Ovary (tissue), 3 donors: ENCODE results near the gene SNAPC2.

ENCODE experiments used
- EP300 ChIP-seq: sonication (generic); formaldehyde crosslinking; IDR thresholded peaks from one replicate; pipeline ENCODE4 v1.6.1; 2017; ENCODE audit warnings: antibody characterized with exemption
- POLR2A ChIP-seq: fragments of 450-650 bp; IDR thresholded peaks from one replicate; pipeline ENCODE4 v1.6.1; 2017; ENCODE audit warnings: antibody characterized with exemption, mild to moderate bottlenecking, moderate library complexity
- TF ChIP-seq, protein P1 (sequence below), 3 donors: fragments of 450-650 bp in 2 of 3; fragments of 200-600 bp in 1 of 3; IDR thresholded peaks; one replicate each; pipeline versions ENCODE4 v1.5.1 to v1.8.0; 2016 to 2022; ENCODE audit warnings: antibody characterized with exemption in 3 of 3, mild to moderate bottlenecking in 1 of 3
- donor health status: DM: no; HTN: no; CAD: no.

DNA sequence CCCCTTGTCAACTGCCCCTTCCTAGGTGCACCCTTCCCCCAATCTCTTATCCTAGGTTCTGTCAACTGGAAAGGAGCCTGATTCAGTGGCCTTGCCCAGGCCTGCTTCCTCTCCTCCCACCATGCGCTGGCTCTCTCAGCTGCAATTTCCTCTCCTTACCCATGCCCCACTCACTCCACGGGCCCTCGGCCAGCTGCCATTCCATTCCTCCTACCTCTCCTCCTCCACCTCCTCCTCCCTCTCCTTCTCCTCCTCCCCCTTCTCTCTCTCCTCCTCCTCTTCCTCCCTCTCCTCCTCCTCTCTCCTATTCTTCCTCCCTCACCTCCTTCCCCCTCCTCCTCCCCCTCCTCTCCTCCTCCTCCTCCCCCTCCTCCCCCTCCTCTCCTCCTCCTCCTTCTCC lies 32.9 kb downstream of the SNAPC2 start:
- TF ChIP-seq, protein P1, sequence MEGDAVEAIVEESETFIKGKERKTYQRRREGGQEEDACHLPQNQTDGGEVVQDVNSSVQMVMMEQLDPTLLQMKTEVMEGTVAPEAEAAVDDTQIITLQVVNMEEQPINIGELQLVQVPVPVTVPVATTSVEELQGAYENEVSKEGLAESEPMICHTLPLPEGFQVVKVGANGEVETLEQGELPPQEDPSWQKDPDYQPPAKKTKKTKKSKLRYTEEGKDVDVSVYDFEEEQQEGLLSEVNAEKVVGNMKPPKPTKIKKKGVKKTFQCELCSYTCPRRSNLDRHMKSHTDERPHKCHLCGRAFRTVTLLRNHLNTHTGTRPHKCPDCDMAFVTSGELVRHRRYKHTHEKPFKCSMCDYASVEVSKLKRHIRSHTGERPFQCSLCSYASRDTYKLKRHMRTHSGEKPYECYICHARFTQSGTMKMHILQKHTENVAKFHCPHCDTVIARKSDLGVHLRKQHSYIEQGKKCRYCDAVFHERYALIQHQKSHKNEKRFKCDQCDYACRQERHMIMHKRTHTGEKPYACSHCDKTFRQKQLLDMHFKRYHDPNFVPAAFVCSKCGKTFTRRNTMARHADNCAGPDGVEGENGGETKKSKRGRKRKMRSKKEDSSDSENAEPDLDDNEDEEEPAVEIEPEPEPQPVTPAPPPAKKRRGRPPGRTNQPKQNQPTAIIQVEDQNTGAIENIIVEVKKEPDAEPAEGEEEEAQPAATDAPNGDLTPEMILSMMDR (IDR thresholded peaks at IDR 0.05), result no peak
- TF ChIP-seq POLR2A (no peak), EP300 (no peak)
